HepG2 (cell line): ENCODE data around the gene B4GALT3. TPM values are rescaled to one million over a fixed set of nuclear protein-coding genes. Genes with fewer than 3 reads are reported as not detected.

Source experiments
- CHCHD3 ChIP-seq: sonication (generic); formaldehyde crosslinking; IDR thresholded peaks from 2 replicates; pipeline ENCODE4 v1.8.0; 2022; ENCODE audit warnings: mild to moderate bottlenecking, missing genetic modification reagents, moderate library complexity
- FOXA3 ChIP-seq: IDR thresholded peaks from 2 replicates; pipeline ENCODE4 v1.6.1; 2016; ENCODE audit warnings: missing genetic modification reagents, missing compliant biosample characterization
- HMG20B ChIP-seq: conservative IDR thresholded peaks from 2 replicates; pipeline ENCODE4 v1.6.1; 2016; ENCODE audit warnings: missing genetic modification reagents, missing compliant biosample characterization
- MED1 ChIP-seq: sonication (generic); formaldehyde crosslinking; IDR thresholded peaks from 2 replicates; pipeline ENCODE4 v1.4.0; 2020; ENCODE audit warnings: missing genetic modification reagents
- MTA1 ChIP-seq: sonication (generic); formaldehyde crosslinking; IDR thresholded peaks from 2 replicates; pipeline ENCODE4 v1.4.0; 2020; ENCODE audit warnings: missing genetic modification reagents, mild to moderate bottlenecking, borderline replicate concordance
- MXD1 ChIP-seq: sonication (generic); formaldehyde crosslinking; IDR thresholded peaks from 2 replicates; pipeline ENCODE4 v1.4.0; 2020; ENCODE audit warnings: mild to moderate bottlenecking, missing genetic modification reagents
- NAIF1 ChIP-seq: sonication (generic); formaldehyde crosslinking; IDR thresholded peaks from 2 replicates; pipeline ENCODE4 v1.5.0; 2020; ENCODE audit warnings: mild to moderate bottlenecking, missing genetic modification reagents, borderline replicate concordance
- POLR2A ChIP-seq, 2 experiments: IDR thresholded peaks; 2 replicates each; pipeline ENCODE4 v1.6.1; 2011; ENCODE audit warnings: low read depth in 2 of 2, low read length in 2 of 2, mild to moderate bottlenecking in 1 of 2, moderate library complexity in 1 of 2; ENCODE audit not compliant: insufficient read depth in 1 of 2
- POLR2AphosphoS5 ChIP-seq: IDR thresholded peaks from 2 replicates; pipeline ENCODE4 v1.6.1; 2012; ENCODE audit warnings: low read depth, low read length
- SIX4 ChIP-seq: sonication (generic); formaldehyde crosslinking; IDR thresholded peaks from 2 replicates; pipeline ENCODE4 v1.4.0; 2020; ENCODE audit warnings: missing genetic modification reagents
- SMAD1 ChIP-seq: sonication (generic); formaldehyde crosslinking; IDR thresholded peaks from 2 replicates; pipeline ENCODE4 v1.4.0; 2020; ENCODE audit warnings: missing genetic modification reagents, low read depth, mild to moderate bottlenecking, borderline replicate concordance
- SOX5 ChIP-seq: IDR thresholded peaks from 2 replicates; pipeline ENCODE4 v1.6.1; 2016; ENCODE audit warnings: borderline replicate concordance
- TCF7 ChIP-seq: sonication (generic); IDR thresholded peaks from 2 replicates; pipeline ENCODE4 v1.6.1; 2016; ENCODE audit warnings: antibody characterized with exemption, low read depth
- TMF1 ChIP-seq: sonication (generic); formaldehyde crosslinking; IDR thresholded peaks from 2 replicates; pipeline ENCODE4 v1.8.1; 2022; ENCODE audit warnings: low read depth, missing genetic modification reagents
- U2AF1 ChIP-seq: fragments of 200-400 bp; formaldehyde crosslinking; optimal IDR thresholded peaks from 2 replicates; pipeline ENCODE3; 2017; ENCODE audit warnings: mild to moderate bottlenecking, low read depth, low read length
- YEATS2 ChIP-seq: sonication (generic); formaldehyde crosslinking; IDR thresholded peaks from 2 replicates; pipeline ENCODE4 v1.4.0; 2020; ENCODE audit warnings: missing genetic modification reagents, borderline replicate concordance
- YY1 ChIP-seq: IDR thresholded peaks from 2 replicates; pipeline ENCODE4 v1.6.1; 2011; ENCODE audit warnings: low read length, low read depth, moderate library complexity, mild to moderate bottlenecking; ENCODE audit not compliant: insufficient read depth, insufficient replicate concordance
- ZIK1 ChIP-seq: sonication (generic); formaldehyde crosslinking; IDR thresholded peaks from 2 replicates; pipeline ENCODE4 v1.5.0; 2020; ENCODE audit warnings: mild to moderate bottlenecking, low read depth, missing genetic modification reagents, borderline replicate concordance
- ZNF124 ChIP-seq: sonication (generic); formaldehyde crosslinking; IDR thresholded peaks from 2 replicates; pipeline ENCODE4 v1.4.0; 2020; ENCODE audit warnings: missing genetic modification reagents
- ZNF264 ChIP-seq: sonication (generic); formaldehyde crosslinking; IDR thresholded peaks from 2 replicates; pipeline ENCODE4 v1.4.0; 2020; ENCODE audit warnings: missing genetic modification reagents
- ZNF362 ChIP-seq: sonication (generic); formaldehyde crosslinking; IDR thresholded peaks from 2 replicates; pipeline ENCODE4 v1.4.0; 2020; ENCODE audit warnings: missing genetic modification reagents, mild to moderate bottlenecking, borderline replicate concordance
- ZNF460 ChIP-seq: sonication (generic); formaldehyde crosslinking; IDR thresholded peaks from 2 replicates; pipeline ENCODE4 v1.5.1; 2020; ENCODE audit warnings: missing genetic modification reagents, mild to moderate bottlenecking, borderline replicate concordance
- ZNF552 ChIP-seq: sonication (generic); formaldehyde crosslinking; IDR thresholded peaks from 2 replicates; pipeline ENCODE4 v1.9.0; 2022; ENCODE audit warnings: missing genetic modification reagents, mild to moderate bottlenecking, borderline replicate concordance
- ZNF564 ChIP-seq: sonication (generic); formaldehyde crosslinking; IDR thresholded peaks from 2 replicates; pipeline ENCODE4 v1.8.1; 2023; ENCODE audit warnings: mild to moderate bottlenecking, missing genetic modification reagents
- ZNF691 ChIP-seq: sonication (generic); formaldehyde crosslinking; IDR thresholded peaks from 2 replicates; pipeline ENCODE4 v1.4.0; 2020; ENCODE audit warnings: missing genetic modification reagents, low read depth, mild to moderate bottlenecking, borderline replicate concordance
- ZNF839 ChIP-seq: sonication (generic); formaldehyde crosslinking; IDR thresholded peaks from 2 replicates; pipeline ENCODE4 v1.4.0; 2020; ENCODE audit warnings: missing genetic modification reagents, mild to moderate bottlenecking, borderline replicate concordance
- ZSCAN21 ChIP-seq: sonication (generic); formaldehyde crosslinking; IDR thresholded peaks from 2 replicates; pipeline ENCODE4 v1.8.0; 2022; ENCODE audit warnings: mild to moderate bottlenecking, missing genetic modification reagents, moderate library complexity, borderline replicate concordance
- polyA plus RNA-seq, 8 experiments: library from polyadenylated mRNA; depleted of rRNA in 3 of 8; stranded (reverse) in 7 of 8; unstranded in 1 of 8; fragments of >200 nt; fragmentation: Illumina TruSeq in 4 of 8; extraction: Trizol in 4 of 8; gene quantifications; 2 replicates each; pipeline versions ENCODE4 v1.2.1 to v1.2.3, GENCODE V29; 2011 to 2016; ENCODE audit warnings: low read depth in 4 of 8, missing spikeins in 1 of 8, mixed read lengths in 1 of 8; ENCODE audit not compliant: insufficient read depth in 1 of 8
- total RNA-seq, 5 experiments: library from RNA; depleted of rRNA; stranded (reverse); fragments of >200 nt; fragmentation: Illumina TruSeq; extraction: Trizol; gene quantifications; 2 replicates each; pipeline ENCODE4 v1.2.3, GENCODE V29; 2016; ENCODE audit warnings: low read depth in 1 of 5

The B4GALT3 gene
- total and polyA plus RNA-seq, 2 of the 13 experiments (the other 11 are each of a cell fraction or from before 2014, with no cell fraction given) = 35.6 to 40.4 TPM

- TF ChIP-seq ZNF691 (0 out of 2 replicates have a peak, but pooled peaks have one; percentile 28), ZNF839 (no peak), ZNF264 (0 out of 2 replicates have a peak, but pooled peaks have one; percentile 33), MED1 (CRISPR knock-in tag) (peak; percentile 89), SIX4 (CRISPR knock-in tag) (peak; percentile 52; the same call in 1 of the 2 replicates), ZIK1 (CRISPR knock-in tag) (0 out of 2 replicates have a peak, but pooled peaks have one; percentile 77), POLR2AphosphoS5 (peak; percentile 16; the same call in 1 of the 2 replicates), ZNF362 (CRISPR knock-in tag) (peak; percentile 59; the same call in 1 of the 2 replicates), ZNF124 (CRISPR knock-in tag) (no peak), ZNF552 (CRISPR knock-in tag) (no peak; the same call in 1 of the 2 replicates), U2AF1 (no peak), FOXA3 (CRISPR knock-in tag) (peak; percentile 88), HMG20B (peak; percentile 81), YY1 (no peak), TCF7 (peak; percentile 78), SMAD1 (CRISPR knock-in tag) (no peak), YEATS2 (CRISPR knock-in tag) (peak; percentile 40; the same call in 1 of the 2 replicates), SOX5 (peak; percentile 90), TMF1 (CRISPR knock-in tag) (no peak), MTA1 (CRISPR knock-in tag) (peak; percentile 73; the same call in 1 of the 2 replicates), ZNF564 (CRISPR knock-in tag) (no peak), ZNF460 (CRISPR knock-in tag) (no peak), NAIF1 (no peak), MXD1 (CRISPR knock-in tag) (no peak), ZSCAN21 (CRISPR knock-in tag) (0 out of 2 replicates have a peak, but pooled peaks have one; percentile 56), CHCHD3 (CRISPR knock-in tag) (0 out of 2 replicates have a peak, but pooled peaks have one; percentile 40), POLR2A (IDR thresholded peaks at IDR 0.05; ENCODE audit: insufficient read depth in 1 of 2, low read depth in 2 of 2, low read length in 2 of 2) (peak; percentile 59 to 68)
Observed at GRCh38 chr1:161218301-161219077, 41.2 kb upstream of the B4GALT3 start (continued).
